Inflammatory macrophage treated with lipopolysaccharide for 4 hours (primary cell): ENCODE results near the gene C18orf63.

Source experiments
- DNase-seq: peaks from one replicate; pipeline ENCODE4 v3.0.0-alpha.2; 2020

The C18orf63 gene

DNA sequence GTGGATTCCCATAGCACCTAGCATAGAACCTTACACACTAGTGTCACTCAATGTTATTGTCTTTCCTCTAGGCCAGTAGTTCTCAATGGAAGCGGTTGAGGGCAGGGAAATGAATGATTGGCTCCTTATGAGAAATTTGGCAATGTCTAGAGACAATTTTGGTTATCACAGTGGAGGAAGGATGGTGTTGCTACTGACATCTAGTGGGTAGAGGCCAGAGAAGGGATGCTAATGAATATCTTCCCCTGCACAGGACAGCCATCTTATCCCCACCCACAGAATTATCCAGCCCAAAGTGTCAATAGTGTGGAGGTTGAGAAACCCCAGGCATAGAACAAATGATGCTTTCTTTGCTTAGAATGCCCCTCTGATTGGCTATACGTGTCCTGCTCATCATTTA lies 15.8 kb downstream of the C18orf63 start:
- DNase-seq, result no peak

DNA sequence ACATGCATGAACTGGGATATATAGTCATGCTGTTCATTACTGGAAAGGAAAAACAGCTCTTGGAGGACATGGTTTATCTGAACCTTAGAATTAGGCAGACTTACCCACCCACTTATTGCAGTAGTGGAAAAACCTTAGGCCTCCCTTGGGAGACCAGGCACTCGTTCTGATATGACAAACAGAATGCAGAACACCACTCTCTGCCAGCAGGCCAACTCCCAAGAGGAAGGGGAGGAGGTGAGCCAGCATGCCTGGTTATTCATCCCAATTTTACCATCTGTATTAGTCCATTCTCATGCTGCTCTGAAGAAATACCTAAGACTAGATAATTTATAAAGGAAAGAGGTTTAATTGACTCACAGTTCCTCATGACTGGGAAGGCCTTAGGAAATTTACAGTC lies 17.5 kb downstream of the C18orf63 start:
- DNase-seq, result no peak

DNA sequence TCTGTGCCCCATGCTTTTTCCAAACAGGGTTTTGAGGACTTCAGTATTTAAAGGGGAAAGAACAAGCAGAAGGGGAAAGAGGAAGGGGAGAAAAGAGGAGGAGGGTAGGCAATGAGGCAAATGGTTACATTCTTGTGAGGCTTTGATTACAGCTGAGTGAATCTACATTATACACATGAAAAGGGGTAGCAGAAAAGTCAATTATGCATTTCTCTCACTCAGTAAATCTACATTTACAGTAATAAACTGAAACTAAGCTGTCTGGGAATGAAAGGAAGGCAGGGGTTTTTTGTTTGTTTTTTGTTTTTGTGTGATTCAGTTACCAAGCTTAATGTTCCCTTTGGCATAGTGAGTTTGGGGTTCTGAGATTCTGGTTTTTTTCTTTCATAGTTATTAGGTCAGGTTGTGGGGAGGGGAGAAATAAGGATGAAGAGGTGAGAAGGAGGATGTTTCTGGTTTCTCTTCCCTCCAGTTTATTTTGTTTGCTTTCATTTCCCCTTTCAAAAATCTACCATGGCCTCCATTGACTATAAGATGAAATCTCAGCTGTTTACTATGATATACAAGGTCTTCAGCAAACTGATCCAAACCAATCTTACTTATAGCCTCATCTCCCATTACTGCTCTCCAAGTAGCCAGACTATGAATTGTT lies 18.7 kb downstream of the C18orf63 start:
- DNase-seq, result peak; percentile 23

DNA sequence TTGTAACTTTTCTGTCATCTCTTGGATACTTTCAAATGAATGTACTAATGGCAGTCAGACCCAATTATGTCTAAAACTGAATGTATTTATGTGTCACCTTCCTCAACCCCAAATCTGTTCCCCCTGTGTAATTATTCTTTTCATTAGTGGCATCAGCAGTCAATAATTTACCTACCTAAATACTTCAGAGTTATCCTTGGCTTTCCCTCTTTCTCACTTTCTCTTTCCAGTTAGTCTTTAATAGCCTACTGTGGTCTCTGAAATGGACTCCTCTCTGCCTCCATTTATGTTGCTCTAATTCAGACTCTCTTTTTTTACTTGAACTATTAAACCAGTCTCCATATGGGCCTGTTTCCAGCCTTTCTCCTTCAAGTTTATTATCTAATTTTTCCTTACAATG lies 21.0 kb downstream of the C18orf63 start:
- no peak for DNase-seq

DNA sequence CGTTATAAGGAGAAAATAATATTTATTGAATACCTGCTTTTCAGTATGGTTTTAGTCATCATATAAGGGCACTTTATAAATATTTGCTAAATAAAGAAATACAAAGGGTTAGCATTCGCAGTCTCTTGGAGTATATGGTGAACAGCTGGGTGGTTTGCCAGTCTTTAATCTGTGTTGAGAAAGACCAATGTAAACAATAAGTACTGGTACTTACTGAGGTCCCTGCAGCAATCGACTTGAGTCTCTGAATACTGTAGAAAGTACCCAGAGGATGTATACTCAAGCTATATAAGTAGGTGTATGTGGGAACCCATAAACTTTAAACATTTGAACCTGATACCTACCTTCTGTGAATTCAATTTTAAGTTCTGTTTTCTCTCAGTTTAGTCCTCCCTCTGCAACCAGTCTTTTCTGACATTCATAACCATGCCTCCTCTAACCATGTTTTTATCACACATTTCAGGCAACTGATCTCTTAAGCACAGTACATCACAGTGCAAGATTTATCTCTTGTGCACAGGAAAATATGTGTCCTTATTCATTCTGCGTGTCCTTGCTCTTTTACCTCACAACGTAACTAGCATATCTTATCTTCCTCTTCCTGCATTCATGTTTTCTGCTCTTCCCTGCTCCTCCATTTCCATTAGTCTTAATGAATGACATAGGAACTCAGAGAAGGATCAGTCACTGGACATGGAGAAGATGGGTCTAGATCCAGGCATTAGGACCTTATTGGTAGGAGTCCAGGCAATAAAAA lies 21.7 kb downstream of the C18orf63 start:
- DNase-seq, result no peak

DNA sequence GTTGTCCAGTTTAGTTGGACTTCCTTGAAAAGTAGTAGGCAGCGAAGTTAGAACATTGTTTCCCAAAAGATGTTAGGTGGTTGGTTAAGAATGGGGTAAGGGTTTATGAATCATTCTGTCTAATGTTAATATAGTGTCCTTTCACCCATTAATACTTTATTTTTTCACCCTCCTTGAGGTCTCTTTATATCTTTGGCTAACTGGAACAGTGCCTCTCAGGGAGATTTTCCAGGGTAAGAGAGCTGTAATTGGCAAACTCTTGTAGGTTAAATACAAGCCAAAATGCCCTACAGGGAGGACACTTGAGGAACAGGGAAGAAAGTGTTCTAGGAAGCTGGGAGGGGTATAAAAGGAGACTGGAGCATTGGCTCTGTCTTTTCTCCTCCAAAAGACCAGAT lies 22.3 kb downstream of the C18orf63 start:
- DNase-seq, result no peak

DNA sequence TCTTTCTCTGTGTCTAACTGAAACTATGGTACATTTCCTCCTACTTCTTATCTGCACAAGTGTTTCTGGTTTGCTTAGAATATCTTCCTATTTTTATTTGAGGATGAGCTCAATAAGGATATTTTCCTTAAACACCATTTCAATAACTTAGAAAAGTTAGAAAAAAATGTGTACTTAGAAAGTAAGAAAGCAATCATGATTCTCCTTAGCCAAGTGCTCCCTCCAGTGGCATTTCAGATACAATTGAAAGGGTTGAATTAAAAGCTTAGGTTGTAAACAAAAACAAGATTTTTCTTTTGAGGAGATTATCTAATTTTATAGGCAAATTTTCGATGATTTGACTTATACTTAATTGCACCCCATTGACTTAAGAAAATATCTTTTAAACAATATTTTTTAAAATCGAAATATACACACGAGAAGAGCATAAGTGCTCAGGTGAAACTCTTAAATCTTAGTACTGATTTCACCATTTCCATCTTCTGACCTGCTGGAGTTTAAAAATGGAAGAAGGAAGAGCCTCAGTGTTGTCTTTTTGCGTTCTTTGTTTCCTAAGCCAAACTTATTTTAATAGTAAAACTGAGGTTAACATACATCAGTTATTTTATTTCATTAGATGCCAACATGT lies 26.9 kb downstream of the C18orf63 start:
- DNase-seq, result peak; percentile 67

DNA sequence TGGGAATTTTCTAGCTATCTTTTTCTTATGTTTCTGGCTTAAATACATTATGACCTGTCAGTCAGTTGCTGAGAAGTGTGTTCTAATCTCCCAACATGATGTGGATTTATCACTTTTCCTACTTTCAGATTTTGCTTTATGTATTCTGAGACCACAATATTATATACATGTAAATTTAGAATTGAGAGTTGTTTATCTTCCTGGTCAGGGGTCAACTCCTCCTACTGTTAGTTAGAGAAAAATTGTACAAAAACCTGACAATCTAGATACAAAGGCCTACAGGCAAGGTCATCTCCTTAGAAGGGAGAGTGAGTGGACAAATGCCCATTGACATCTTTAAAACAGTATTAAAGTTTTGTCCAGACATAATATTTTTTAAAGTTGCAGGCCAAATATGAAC lies 30.6 kb downstream of the C18orf63 start:
- DNase-seq, result no peak

DNA sequence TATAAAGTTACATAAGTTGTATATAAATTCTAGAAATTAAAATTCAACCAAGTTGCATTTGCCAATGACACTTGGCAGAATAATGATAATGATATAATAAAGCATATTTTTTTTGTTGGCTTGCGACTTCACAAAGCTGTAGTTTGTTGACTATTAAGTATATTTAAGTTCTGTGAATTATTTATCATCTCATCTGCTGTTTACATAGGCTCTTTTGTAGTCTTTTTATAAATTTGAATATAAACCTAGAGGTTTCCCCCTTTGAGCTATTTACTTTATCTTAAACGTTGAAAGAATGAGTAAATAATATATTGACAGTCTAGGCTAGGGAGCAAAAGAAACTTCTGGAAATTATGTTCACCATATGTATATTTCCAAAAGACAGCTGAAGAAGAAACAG lies 32.9 kb downstream of the C18orf63 start:
- DNase-seq, result no peak

DNA sequence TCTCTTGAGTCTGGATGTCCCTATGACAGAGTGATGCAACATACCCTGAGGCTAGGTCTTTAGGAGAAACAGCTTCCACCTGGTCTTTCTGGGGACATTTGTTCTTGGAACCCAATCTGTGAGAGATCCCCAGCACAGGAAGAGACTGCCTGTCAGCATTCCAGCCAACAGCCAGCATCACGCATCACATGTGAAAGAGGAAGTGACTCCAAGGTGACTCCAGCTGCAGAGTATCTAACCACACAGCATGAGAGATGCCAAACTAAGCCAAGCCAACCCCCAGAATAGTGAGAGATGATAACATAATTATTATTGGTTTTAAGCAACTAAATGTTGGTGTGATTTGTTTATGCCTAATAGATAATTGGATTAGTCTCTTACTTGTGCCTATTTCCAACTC lies 35.7 kb downstream of the C18orf63 start:
- peak; percentile 52 for DNase-seq

DNA sequence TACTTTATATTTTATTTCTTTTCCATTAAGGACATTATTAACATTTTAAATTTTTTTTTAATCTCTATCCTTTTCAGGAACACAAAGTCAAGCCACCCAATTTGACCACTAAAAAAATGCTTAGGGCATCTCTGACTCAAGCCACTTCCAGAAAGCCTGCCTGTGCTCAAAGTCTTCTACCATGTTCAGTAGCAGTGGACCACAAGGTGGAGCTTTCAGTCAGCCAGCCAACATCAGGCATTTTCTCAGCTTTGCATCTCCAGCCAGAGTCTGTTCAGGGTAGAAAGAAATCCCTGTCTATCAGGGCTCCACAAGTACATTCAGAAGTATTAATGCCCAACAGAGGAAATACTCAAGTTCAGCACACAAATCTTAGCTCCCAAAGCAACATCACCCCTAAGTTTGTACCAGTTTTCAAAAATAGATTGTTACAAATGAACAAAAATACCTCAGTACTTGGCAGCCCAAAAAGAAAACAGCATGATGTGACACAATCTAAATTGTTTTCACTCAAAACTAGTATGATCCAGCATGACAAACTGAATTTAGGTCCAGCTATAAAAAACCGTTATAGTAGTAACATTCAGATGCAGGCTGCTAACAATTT lies 37.6 kb downstream of the C18orf63 start:
- peak; percentile 66 for DNase-seq

DNA sequence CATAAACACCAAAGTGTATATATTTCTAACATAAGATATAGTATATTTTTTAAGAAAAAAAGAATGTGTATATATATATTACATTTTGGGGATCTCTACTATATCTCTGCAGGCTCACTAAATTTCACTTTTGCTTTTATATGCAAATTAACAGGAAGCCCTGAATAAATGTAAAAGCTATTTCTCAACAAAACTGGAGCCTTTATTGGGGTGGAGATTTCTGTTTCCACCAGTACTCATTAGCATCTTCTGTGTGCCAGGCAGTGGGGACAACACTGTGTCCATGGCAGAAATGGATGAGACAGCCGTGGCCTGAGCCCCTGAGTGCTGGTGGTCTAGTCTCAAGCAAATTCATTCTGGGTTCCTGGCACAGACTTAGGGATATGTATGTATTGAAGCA lies 41.3 kb downstream of the C18orf63 start:
- peak; percentile 72 for DNase-seq

DNA sequence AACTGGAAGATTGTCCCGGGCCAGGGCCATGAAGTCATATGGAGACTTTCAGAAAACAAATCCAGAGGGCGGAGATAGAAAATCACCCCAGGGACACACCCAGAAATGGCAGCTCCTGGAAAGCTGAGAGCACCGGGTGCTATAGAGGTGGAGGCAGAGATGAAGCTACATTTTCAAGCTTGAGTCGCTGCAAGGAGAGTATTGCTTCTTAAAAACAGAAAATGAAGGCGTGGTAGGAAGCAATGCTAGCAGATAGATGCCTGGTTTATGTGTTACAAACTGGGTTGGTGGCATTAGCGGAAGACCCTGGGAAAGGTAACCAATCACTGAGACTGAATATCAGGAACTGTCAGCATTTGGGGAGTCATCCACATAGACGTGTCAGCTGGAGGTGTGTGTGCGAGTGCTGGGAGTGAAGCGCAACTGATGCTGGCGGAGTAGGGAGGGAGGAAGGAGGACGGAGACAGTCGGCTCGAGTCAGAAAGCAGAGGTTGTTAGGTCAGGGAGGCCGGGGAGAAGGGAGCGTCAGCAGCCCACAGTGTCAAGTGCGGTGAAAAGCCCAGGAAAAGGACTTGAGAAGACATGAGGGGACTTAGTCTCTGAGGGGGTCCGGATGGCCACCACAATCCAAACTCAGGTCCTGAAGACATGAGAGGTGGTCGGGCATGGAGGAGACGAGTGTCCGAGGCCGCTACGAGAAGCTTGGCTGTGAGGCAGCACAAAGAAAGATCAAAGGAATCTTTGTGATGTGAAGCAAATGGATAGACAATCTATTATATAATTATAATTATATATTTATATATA lies 45.4 kb downstream of the C18orf63 start:
- DNase-seq, result no peak

DNA sequence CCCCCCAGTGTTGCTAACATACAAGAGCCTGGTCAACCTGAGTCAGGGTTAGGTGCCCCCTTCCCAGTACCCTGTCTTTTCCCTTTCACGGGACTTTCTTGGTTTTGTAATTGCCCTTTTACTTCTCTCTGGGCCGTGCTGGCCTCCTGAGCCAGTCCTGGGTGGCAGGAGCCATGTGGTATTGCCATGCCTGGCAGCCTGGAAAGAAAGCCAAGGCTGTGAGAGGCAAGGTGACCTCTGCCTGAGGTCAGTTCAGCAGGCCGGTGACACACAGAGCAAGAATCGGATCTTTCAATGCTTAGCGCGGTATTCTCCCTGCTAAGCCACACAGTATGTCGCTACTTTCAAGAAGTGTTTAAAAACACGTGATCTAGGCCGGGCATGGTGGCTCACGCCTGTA lies 52.3 kb downstream of the C18orf63 start:
- no peak for DNase-seq

DNA sequence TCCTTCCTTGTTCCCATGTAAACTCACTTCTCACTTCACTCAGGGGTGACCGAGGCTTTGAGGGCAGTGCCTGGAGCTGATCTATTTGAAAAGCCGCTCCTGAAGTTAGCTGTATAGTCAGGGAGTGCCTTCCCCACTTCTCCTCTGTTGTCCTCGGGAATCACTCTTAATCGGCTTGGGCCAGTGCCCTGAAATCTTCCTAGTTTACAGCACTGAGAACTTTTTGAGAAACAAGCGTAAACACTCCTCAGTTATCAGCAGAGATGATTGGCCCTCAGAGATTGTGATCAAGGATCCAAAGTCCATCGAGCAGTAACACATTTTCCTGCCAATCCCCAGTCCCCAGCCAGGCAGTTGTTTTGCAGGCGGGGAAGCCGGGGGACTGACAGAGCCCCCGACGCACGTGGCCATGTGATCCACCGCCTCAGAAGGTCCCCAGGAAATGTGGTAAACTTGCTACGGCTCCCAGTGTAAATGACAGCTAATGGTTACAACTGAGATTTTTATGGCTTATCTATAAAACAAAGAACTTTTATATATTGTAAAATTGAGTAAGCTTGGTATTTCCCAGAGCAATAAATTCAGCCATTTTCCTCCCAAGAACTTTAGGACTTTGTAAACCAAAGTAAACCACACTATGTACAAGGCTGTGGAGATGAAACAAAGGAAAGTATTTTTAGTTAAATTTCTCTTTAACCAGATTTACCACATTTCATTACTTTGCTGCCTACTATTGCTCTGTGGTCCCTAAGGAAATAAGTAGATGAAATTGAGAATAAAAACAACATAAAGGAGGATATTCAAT lies 53.5 kb downstream of the C18orf63 start:
- DNase-seq, result no peak

DNA sequence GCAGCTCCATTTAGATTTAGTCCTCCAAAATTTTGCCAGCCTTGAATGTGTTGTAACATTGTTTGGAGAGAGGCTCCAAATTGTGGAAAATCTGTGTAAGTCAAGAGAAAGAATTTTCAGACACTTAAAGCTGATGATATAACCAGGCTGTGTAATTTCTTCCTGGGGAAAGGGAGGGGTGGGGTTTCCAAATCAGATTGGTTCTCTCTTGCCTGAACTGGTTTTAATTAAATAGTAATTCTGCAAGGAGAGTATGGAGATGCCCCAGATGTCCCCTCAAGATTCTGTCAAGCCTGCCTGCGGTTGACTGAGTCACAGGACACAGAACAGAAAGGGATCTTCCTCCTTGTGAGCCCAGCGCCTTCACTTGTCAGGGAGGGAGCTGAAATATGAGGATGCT lies 54.5 kb downstream of the C18orf63 start:
- no peak for DNase-seq

DNA sequence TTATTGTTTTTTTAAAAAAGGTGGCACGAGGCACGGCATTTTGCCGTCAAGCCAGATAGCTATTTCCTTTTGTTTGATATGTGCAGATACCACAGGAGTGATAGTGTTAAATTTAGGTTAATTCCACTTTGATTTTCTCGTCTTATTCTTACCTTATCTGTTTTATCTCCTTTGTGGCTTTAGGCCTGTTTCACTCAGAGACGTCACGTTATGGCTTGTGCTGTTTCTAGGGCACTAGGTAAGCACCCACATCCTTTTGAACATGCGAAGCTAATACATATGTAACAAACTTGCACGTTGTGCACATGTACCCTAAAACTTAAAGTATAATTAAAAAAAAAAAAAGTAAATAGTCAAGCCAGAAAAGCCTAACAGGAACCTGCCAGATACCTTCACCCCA lies 57.8 kb downstream of the C18orf63 start:
- DNase-seq, result no peak

DNA sequence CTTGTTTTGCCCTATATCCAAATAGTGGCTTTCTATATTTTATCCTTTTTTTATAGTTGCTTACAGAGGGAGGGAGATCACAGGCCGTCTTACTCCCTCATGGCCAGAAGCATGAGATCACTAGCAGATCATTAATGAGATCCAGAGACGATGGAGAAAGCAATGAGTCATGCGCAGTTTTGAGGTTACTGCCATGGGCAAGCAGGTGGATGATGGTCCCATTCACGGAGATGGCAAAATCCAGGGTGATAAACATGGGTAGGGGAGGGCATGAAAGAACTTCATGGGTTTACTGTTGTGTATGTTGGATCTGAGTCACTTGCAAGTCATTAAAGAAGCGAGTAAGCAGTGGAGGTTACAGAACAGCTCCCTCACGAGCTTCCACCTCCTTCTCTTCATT lies 60.4 kb downstream of the C18orf63 start:
- no peak for DNase-seq

DNA sequence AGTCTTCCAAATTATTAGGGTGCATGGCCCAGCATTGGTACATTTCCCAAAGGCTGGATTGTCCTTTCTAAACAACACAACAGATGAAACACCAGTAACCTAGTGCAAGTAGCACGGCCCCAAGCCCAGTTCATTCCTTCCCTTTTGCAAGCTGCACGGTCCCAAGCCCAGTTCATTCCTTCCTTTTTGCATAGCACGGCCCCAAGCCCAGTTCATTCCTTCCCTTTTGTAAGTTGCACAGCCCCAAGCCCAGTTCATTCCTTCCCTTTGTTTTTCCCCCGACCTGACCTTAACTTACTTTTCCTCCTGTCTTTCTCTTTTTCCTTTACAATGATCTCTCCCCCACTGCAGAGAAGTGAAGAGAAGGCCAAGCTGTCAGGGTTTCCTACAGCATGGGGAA lies 60.9 kb downstream of the C18orf63 start:
- DNase-seq, result no peak

DNA sequence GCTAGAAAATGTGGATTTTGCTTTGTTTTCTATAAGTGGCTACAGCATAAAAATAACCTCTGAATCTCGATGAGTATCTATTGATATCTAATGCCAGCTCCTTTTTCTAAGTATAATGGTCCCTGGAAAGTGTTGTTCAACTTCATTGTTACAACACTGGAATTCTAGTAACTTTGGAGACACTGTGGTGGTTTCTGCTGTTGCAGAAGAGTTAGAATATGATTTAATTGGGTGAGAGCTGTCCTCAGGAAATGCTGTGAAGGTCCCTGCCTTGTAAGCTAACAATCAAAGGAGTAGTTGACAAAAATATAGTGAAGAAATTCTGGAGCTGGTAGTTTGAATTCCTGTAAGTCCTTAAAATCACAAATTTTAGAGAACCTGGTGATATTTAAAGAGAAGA lies 62.1 kb downstream of the C18orf63 start:
- peak; percentile 26 for DNase-seq

DNA sequence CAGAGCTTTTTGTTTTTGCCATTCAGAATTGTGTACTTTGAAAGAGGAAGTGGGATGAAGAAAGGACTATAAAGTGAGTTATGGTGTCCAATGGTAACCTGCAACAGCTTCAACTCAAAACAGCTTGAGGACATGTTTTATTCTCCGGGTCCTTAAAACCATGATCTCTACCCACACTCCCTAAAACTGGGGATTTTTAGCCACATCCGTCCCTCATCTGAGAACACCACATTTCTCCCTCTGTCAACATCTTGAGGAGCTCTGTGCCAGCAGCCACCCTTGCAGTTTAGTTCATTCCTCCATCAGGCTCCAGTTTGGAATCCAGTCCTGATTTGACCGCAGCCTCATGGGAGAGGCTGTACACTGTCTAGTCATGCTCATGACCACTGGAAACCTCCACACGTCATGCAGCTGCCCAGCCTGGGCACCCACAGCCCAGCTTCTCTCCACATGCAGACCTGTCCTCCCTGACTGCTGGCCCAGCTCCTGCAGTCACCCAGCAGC lies 62.6 kb downstream of the C18orf63 start:
- peak; percentile 22 for DNase-seq

DNA sequence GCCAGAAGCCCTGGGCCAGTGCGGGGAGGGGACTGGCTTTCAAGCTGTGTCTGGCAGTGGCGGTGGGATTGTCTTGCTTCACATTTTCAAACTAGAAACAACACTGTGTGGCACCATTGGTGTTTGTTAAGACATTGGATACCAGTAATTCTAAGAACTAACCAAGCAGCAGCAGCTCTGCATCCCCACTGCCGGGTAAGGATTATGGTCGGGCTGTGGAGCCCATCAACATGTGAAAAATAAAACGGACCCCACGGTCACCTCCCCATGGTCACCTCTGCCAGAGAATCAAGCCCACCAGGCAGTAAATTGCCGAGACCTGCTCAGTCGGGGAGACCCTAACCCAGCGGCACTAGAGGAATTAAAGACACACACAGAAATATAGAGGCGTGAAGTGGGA lies 65.3 kb downstream of the C18orf63 start:
- DNase-seq, result no peak
